NOMO-1 treated with dmso at 0.1 percent for 144 hours (cell line): Measurements from ENCODE around the gene KCNJ6.
A peak's percentile ranks its signal among the peaks of the same experiment; 100 is the strongest.
"Not testable (repeated sequence)": the region's sequence is repeated elsewhere in the genome, so short reads cannot be mapped to it uniquely, and the experiment has no call there.

Source experiments
- DNase-seq: peaks from one replicate; lab custom pipeline; 2025; ENCODE audit not compliant: unreplicated experiment; lab: John Stamatoyannopoulos, UW

The KCNJ6 gene

GRCh38 chr21:37618081-37618480 lies 298.2 kb downstream of the KCNJ6 start:
- no peak for DNase-seq

- no peak for DNase-seq
These were observed 300.3 kb downstream of the KCNJ6 start for GRCh38 chr21:37615962-37616361.

- no peak for DNase-seq
These were observed 301.8 kb downstream of the KCNJ6 start for GRCh38 chr21:37614351-37614875.

GRCh38 chr21:37607081-37607480 lies 309.2 kb downstream of the KCNJ6 start:
- no peak for DNase-seq

GRCh38 chr21:37606549-37606948 lies 309.7 kb downstream of the KCNJ6 start:
- DNase-seq, result no peak

- no peak for DNase-seq
These were observed 311.3 kb downstream of the KCNJ6 start for GRCh38 chr21:37605006-37605405.

- no peak for DNase-seq
These were observed 313.1 kb downstream of the KCNJ6 start for GRCh38 chr21:37603129-37603528.

- DNase-seq, result no peak
These were observed 314.3 kb downstream of the KCNJ6 start for GRCh38 chr21:37601915-37602314.

GRCh38 chr21:37601027-37601426 lies 315.2 kb downstream of the KCNJ6 start:
- no peak for DNase-seq

GRCh38 chr21:37595944-37596343 lies 320.3 kb downstream of the KCNJ6 start:
- no peak for DNase-seq

- DNase-seq, result no peak
These were observed 321.7 kb downstream of the KCNJ6 start for GRCh38 chr21:37594472-37594951.

GRCh38 chr21:37593740-37594471 lies 322.4 kb downstream of the KCNJ6 start:
- no peak for DNase-seq

- DNase-seq, result no peak
These were observed 323.2 kb downstream of the KCNJ6 start for GRCh38 chr21:37593015-37593414.

GRCh38 chr21:37592496-37592895 lies 323.8 kb downstream of the KCNJ6 start:
- no peak for DNase-seq

- DNase-seq, result not testable (repeated sequence)
These were observed 324.3 kb downstream of the KCNJ6 start for GRCh38 chr21:37591994-37592393.

GRCh38 chr21:37590836-37591235 lies 325.4 kb downstream of the KCNJ6 start:
- not testable (repeated sequence) for DNase-seq

- DNase-seq, result not testable (repeated sequence)
These were observed 327.6 kb downstream of the KCNJ6 start for GRCh38 chr21:37588644-37589043.

- no peak for DNase-seq
These were observed 328.6 kb downstream of the KCNJ6 start for GRCh38 chr21:37587635-37588177.

GRCh38 chr21:37587203-37587602 lies 329.1 kb downstream of the KCNJ6 start:
- DNase-seq, result no peak

- peak; percentile 1 for DNase-seq
These were observed 333.7 kb downstream of the KCNJ6 start for GRCh38 chr21:37582590-37582989.

- DNase-seq, result no peak
These were observed 335.6 kb downstream of the KCNJ6 start for GRCh38 chr21:37580666-37581065.

- no peak for DNase-seq
These were observed 336.9 kb downstream of the KCNJ6 start for GRCh38 chr21:37579356-37579755.
